Keratinocyte (primary cell): Measurements from ENCODE around the gene NR6A1. TPM values are rescaled to one million over a fixed set of nuclear protein-coding genes. Genes with fewer than 3 reads are reported as not detected.

Source experiments
- DNase-seq: peaks from one replicate; pipeline ENCODE4 v3.0.0-alpha.2; 2011; ENCODE audit warnings: low read depth, missing footprints, low spot score
- FAIRE-seq: peaks from 2 replicates; lab custom pipeline; 2011; peaks lifted over from hg19 to GRCh38; lab: Jason Lieb, UNC
- H2AFZ ChIP-seq: 2 replicates; pipeline ENCODE4 v1.6.0; 2012; ENCODE audit warnings: low read length, control low read depth, inconsistent platforms; ENCODE audit not compliant: control insufficient read depth
- H3K27ac ChIP-seq: 2 replicates; pipeline ENCODE4 v1.5.1; 2011; ENCODE audit warnings: low read length; ENCODE audit not compliant: control insufficient read depth, insufficient read depth
- H3K27me3 ChIP-seq: 3 replicates; pipeline ENCODE4 v1.6.0; 2011; ENCODE audit warnings: low read length; ENCODE audit not compliant: control insufficient read depth, insufficient read depth; ENCODE audit errors: extremely low read depth
- H3K36me3 ChIP-seq, 2 experiments: 2 replicates in 1 of 2; 3 replicates in 1 of 2; pipeline ENCODE4 v1.5.1; 2011; ENCODE audit warnings: low read length in 2 of 2, mild to moderate bottlenecking in 1 of 2; ENCODE audit not compliant: control insufficient read depth in 2 of 2, insufficient read depth in 2 of 2; ENCODE audit errors: extremely low read depth in 1 of 2
- H3K4me1 ChIP-seq: 3 replicates; pipeline ENCODE4 v1.5.1; 2011; ENCODE audit warnings: low read length; ENCODE audit not compliant: control insufficient read depth, insufficient read depth; ENCODE audit errors: extremely low read depth
- H3K4me2 ChIP-seq: 3 replicates; pipeline ENCODE4 v1.6.0; 2011; ENCODE audit warnings: low read depth, low read length; ENCODE audit not compliant: control insufficient read depth, insufficient read depth; ENCODE audit errors: extremely low read depth
- H3K4me3 ChIP-seq, 3 experiments: fragments of 200-600 bp in 1 of 3; sonication (generic) in 1 of 3; 2 replicates in 2 of 3; 3 replicates in 1 of 3; pipeline ENCODE4 v1.5.1; 2011 to 2016; ENCODE audit warnings: low read length in 3 of 3, mild to moderate bottlenecking in 3 of 3, control low read depth in 2 of 3, inconsistent platforms in 1 of 3, low read depth in 1 of 3, mixed read lengths in 1 of 3, mixed run types in 1 of 3, moderate library complexity in 1 of 3; ENCODE audit not compliant: control insufficient read depth in 2 of 3, insufficient read depth in 2 of 3; ENCODE audit errors: extremely low read depth in 1 of 3
- H3K79me2 ChIP-seq: 2 replicates; pipeline ENCODE4 v1.6.0; 2012; ENCODE audit warnings: low read length; ENCODE audit not compliant: control insufficient read depth, insufficient read depth
- H3K9ac ChIP-seq: 3 replicates; pipeline ENCODE4 v1.6.0; 2011; ENCODE audit warnings: low read length; ENCODE audit not compliant: control insufficient read depth, insufficient read depth; ENCODE audit errors: extremely low read depth
- H3K9me1 ChIP-seq: 3 replicates; pipeline ENCODE4 v1.6.0; 2011; ENCODE audit warnings: low read length; ENCODE audit not compliant: control insufficient read depth, insufficient read depth; ENCODE audit errors: extremely low read depth
- H3K9me3 ChIP-seq: 2 replicates; pipeline ENCODE4 v1.5.1; 2012; ENCODE audit warnings: low read depth, low read length; ENCODE audit not compliant: control insufficient read depth
- H4K20me1 ChIP-seq: 3 replicates; pipeline ENCODE4 v1.6.0; 2011; ENCODE audit warnings: low read length; ENCODE audit not compliant: control insufficient read depth, insufficient read depth; ENCODE audit errors: extremely low read depth
- EZH2 ChIP-seq: IDR thresholded peaks from one replicate; pipeline ENCODE4 v1.6.1; 2012; ENCODE audit warnings: inconsistent platforms, mild to moderate bottlenecking, low read length, moderate library complexity
- dilution Hi-C: fragments of 300-500 bp; cut with MboI; formaldehyde crosslinking; loops from one replicate; pipeline ENCODE4 v1.7.0; 2020; ENCODE audit warnings: low sequenced_read_pairs; ENCODE audit not compliant: extremely low pct_ligation_motif_present
- polyA plus RNA-seq, 5 experiments: library from polyadenylated mRNA; depleted of rRNA in 3 of 5; stranded (reverse) in 3 of 5; stranded (forward) in 1 of 5; unstranded in 1 of 5; fragments of >200 nt; gene quantifications; 1 replicate in 1 of 5; 2 replicates in 3 of 5; 3 replicates in 1 of 5; pipeline versions ENCODE4 v1.2.1 to v1.2.3, GENCODE V29; 2011 to 2012; ENCODE audit warnings: missing spikeins in 2 of 5, low read depth in 1 of 5, low replicate concordance in 1 of 5
- TF ChIP-seq, protein P1 (sequence below), 3 experiments: IDR thresholded peaks in 1 of 3; conservative IDR thresholded peaks in 1 of 3; optimal IDR thresholded peaks in 1 of 3; 2 replicates in 2 of 3; 3 replicates in 1 of 3; pipeline versions ENCODE3 to v1.5.1; 2011; ENCODE audit warnings: low read length in 3 of 3, mild to moderate bottlenecking in 3 of 3, moderate library complexity in 2 of 3, control low read depth in 1 of 3, inconsistent platforms in 1 of 3; ENCODE audit not compliant: insufficient read depth in 2 of 3; ENCODE audit errors: extremely low read depth in 1 of 3

The NR6A1 gene
- polyA plus RNA-seq, 1 donor (not counting 4 experiments of a cell fraction or from before 2014, with no cell fraction given) = 1.8 TPM

DNA sequence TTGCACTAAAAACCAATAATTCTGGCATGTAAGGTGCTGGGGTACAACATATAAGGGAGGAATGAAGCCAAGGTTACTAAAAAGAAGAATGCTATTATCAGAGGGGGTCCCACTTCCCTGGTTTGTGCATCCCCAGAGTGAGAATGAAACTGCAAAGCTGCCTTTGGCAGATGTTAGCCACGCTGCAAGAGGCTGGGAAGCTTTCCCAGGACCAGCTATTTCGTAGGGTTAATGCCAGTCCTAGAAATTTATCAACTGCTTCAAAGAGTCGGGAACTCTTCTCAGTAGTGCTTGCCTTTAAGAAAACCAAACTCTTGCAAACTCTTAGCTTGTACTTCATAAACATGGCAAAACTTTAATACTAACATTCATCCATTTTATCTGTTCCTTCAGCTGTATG is 176.4 kb downstream of the NR6A1 start:
- no peaks in the 10 kb centered on the region for H3K9me1 ChIP-seq
- H3K9ac ChIP-seq = no peak overlapping the region
- no peak overlapping the region for H3K4me3 ChIP-seq
- no peak overlapping the region for H2AFZ ChIP-seq
- H4K20me1 ChIP-seq = no peaks in the 10 kb centered on the region
- H3K79me2 ChIP-seq = no peaks in the 10 kb centered on the region
- FAIRE-seq (no peak), DNase-seq (no peak)
- no peak for TF ChIP-seq EZH2
- TF ChIP-seq, protein P1, sequence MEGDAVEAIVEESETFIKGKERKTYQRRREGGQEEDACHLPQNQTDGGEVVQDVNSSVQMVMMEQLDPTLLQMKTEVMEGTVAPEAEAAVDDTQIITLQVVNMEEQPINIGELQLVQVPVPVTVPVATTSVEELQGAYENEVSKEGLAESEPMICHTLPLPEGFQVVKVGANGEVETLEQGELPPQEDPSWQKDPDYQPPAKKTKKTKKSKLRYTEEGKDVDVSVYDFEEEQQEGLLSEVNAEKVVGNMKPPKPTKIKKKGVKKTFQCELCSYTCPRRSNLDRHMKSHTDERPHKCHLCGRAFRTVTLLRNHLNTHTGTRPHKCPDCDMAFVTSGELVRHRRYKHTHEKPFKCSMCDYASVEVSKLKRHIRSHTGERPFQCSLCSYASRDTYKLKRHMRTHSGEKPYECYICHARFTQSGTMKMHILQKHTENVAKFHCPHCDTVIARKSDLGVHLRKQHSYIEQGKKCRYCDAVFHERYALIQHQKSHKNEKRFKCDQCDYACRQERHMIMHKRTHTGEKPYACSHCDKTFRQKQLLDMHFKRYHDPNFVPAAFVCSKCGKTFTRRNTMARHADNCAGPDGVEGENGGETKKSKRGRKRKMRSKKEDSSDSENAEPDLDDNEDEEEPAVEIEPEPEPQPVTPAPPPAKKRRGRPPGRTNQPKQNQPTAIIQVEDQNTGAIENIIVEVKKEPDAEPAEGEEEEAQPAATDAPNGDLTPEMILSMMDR (optimal IDR thresholded peaks at IDR 0.05 in 1 of 3, IDR thresholded peaks at IDR 0.05 in 1 of 3, conservative IDR thresholded peaks at IDR 0.05 in 1 of 3; ENCODE audit: extremely low read depth in 1 of 3, insufficient read depth in 2 of 3, low read length in 3 of 3) = no peak
- dilution Hi-C loops = no loop called here
- H3K36me3 ChIP-seq = no peaks in the 10 kb centered on the region
- H3K27me3 ChIP-seq = no peaks in the 10 kb centered on the region
- no peak overlapping the region for H3K4me2 ChIP-seq
- no peak overlapping the region for H3K27ac ChIP-seq
- H3K4me1 ChIP-seq = peaks cover 3% of the 10 kb centered on the region
- H3K9me3 ChIP-seq = no peaks in the 10 kb centered on the region

DNA sequence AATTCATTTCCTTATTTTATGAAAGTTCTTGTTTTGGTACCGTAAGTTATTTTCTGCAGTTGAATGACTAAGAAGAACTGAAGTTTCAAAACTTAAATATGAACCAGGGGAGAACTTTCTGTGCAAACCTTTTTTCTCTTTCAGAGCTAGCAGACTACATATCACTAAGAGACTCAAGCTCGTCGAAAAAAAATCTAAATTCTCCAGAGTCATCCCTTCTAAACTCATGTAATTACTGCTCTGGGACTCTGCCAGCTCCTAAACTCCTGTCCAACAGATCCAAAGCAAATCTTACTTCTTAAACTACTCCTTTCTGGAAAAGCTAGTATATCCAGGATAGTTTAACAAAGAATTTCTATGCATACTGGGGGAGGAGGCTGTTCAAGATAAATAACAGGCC is 176.9 kb downstream of the NR6A1 start:
- H3K9me1 ChIP-seq = no peaks in the 10 kb centered on the region
- H3K27me3 ChIP-seq = no peaks in the 10 kb centered on the region
- peaks cover 3% of the 10 kb centered on the region for H3K4me1 ChIP-seq
- no peak for TF ChIP-seq EZH2
- TF ChIP-seq, protein P1 (optimal IDR thresholded peaks at IDR 0.05 in 1 of 3, IDR thresholded peaks at IDR 0.05 in 1 of 3, conservative IDR thresholded peaks at IDR 0.05 in 1 of 3; ENCODE audit: extremely low read depth in 1 of 3, insufficient read depth in 2 of 3, low read length in 3 of 3) = no peak
- H3K27ac ChIP-seq = no peak overlapping the region
- H3K79me2 ChIP-seq = no peaks in the 10 kb centered on the region
- no peaks in the 10 kb centered on the region for H3K9me3 ChIP-seq
- no peaks in the 10 kb centered on the region for H4K20me1 ChIP-seq
- DNase-seq (no peak), FAIRE-seq (no peak)
- H3K9ac ChIP-seq = no peak overlapping the region
- dilution Hi-C loops = no loop called here
- no peak overlapping the region for H3K4me3 ChIP-seq
- no peak overlapping the region for H3K4me2 ChIP-seq
- H3K36me3 ChIP-seq = no peaks in the 10 kb centered on the region
- no peak overlapping the region for H2AFZ ChIP-seq
